Vagina (tissue), 2 donors: Measurements from ENCODE around the gene ARL8B. TPM values are rescaled to one million over a fixed set of nuclear protein-coding genes. Genes with fewer than 3 reads are reported as not detected.
"Not testable (repeated sequence)": the region's sequence is repeated elsewhere in the genome, so short reads cannot be mapped to it uniquely, and the experiment has no call there.

Experiments
- DNase-seq, 2 donors: peaks; one replicate each; pipeline ENCODE4 v3.0.0-alpha.2; 2017; ENCODE audit errors: extremely low spot score in 2 of 2
- H3K27ac ChIP-seq: fragments of 200-600 bp; sonication (generic); one replicate; pipeline ENCODE4 v1.5.1; 2019
- H3K27me3 ChIP-seq: fragments of 200-600 bp; sonication (generic); one replicate; pipeline ENCODE4 v1.5.1; 2019
- H3K36me3 ChIP-seq, 2 donors: fragments of 200-600 bp; sonication (generic); one replicate each; pipeline ENCODE4 v1.5.1; 2017 to 2019
- H3K4me1 ChIP-seq: fragments of 200-600 bp; sonication (generic); one replicate; pipeline ENCODE4 v1.5.1; 2019
- H3K4me3 ChIP-seq, 2 donors: fragments of 200-600 bp; sonication (generic); 1 replicate in 1 of 2; 2 replicates in 1 of 2; pipeline ENCODE4 v1.5.1; 2016 to 2019
- H3K9me3 ChIP-seq: fragments of 200-600 bp; sonication (generic); one replicate; pipeline ENCODE4 v1.5.1; 2019
- POLR2A ChIP-seq, 2 donors: fragments of 450-650 bp; IDR thresholded peaks; one replicate each; pipeline ENCODE4 v1.6.1; 2017; ENCODE audit warnings: antibody characterized with exemption in 2 of 2, mild to moderate bottlenecking in 2 of 2, moderate library complexity in 2 of 2
- POLR2AphosphoS5 ChIP-seq, 2 donors: sonication (generic); formaldehyde crosslinking; IDR thresholded peaks; one replicate each; pipeline ENCODE4 v1.9.0; 2017; ENCODE audit warnings: antibody characterized with exemption in 2 of 2, mild to moderate bottlenecking in 2 of 2, low read depth in 1 of 2; ENCODE audit not compliant: insufficient read depth in 1 of 2
- intact Hi-C: fragments of 100-400 bp; cut with DNase I; formaldehyde crosslinking; loops from one replicate; pipeline ENCODE4 v1.15.1; 2023
- total RNA-seq: library from RNA; depleted of rRNA; stranded (reverse); fragments of >200 nt; gene quantifications from one replicate; pipeline ENCODE4 v1.2.3, GENCODE V29; 2016
- TF ChIP-seq, protein P1 (sequence below), 3 experiments: fragments of 450-650 bp in 2 of 3; fragments of 200-600 bp in 1 of 3; sonication (generic) in 1 of 3; IDR thresholded peaks; one replicate each; pipeline ENCODE4 v1.5.1; 2017 to 2019; ENCODE audit warnings: antibody characterized with exemption in 3 of 3, mild to moderate bottlenecking in 2 of 3, moderate library complexity in 2 of 3

Gene ARL8B
- total RNA-seq, 1 donor from 2014 or later, result 44.4 TPM

- no peak for DNase-seq
- no peaks in the 10 kb centered on the region for H3K4me1 ChIP-seq
- H3K4me3 ChIP-seq, result no peak overlapping the region
- no peak overlapping the region for H3K27ac ChIP-seq
- H3K27me3 ChIP-seq, result no peaks in the 10 kb centered on the region
- no peak for TF ChIP-seq POLR2AphosphoS5 (IDR thresholded peaks at IDR 0.05; ENCODE audit: insufficient read depth in 1 of 2, low read depth in 1 of 2)
- TF ChIP-seq, protein P1, sequence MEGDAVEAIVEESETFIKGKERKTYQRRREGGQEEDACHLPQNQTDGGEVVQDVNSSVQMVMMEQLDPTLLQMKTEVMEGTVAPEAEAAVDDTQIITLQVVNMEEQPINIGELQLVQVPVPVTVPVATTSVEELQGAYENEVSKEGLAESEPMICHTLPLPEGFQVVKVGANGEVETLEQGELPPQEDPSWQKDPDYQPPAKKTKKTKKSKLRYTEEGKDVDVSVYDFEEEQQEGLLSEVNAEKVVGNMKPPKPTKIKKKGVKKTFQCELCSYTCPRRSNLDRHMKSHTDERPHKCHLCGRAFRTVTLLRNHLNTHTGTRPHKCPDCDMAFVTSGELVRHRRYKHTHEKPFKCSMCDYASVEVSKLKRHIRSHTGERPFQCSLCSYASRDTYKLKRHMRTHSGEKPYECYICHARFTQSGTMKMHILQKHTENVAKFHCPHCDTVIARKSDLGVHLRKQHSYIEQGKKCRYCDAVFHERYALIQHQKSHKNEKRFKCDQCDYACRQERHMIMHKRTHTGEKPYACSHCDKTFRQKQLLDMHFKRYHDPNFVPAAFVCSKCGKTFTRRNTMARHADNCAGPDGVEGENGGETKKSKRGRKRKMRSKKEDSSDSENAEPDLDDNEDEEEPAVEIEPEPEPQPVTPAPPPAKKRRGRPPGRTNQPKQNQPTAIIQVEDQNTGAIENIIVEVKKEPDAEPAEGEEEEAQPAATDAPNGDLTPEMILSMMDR (IDR thresholded peaks at IDR 0.05), result no peak
- TF ChIP-seq POLR2A (IDR thresholded peaks at IDR 0.05), result no peak
- H3K36me3 ChIP-seq, result peaks cover 0 to 50% of the 10 kb centered on the region in 2 donors
- intact Hi-C loops, result no loop called here
- no peaks in the 10 kb centered on the region for H3K9me3 ChIP-seq
Observed at GRCh38 chr3:5172018-5172417, 49.9 kb downstream of the ARL8B start.

DNA sequence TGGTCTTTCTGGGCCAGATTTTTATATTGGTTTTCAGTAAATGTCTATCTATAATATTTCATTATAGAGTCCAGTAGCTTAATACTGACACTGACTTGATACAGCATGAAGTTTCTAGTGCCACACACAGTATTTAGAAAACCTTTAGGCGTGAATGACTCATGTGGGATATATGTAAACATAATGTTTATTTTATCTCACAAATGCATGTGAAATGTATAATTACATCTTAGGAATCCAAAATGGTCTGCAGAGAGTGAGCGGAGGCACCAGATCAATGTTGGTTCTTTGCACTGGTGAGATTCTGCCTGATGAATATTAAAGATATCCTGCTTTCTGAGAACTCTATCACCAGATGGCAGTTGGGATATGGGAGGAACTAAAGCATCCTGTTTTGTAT, 56.9 kb downstream of the ARL8B start:
- intact Hi-C loops, H3K4me3 ChIP-seq, H3K27me3 ChIP-seq, H3K27ac ChIP-seq, H3K4me1 ChIP-seq, DNase-seq, H3K9me3 ChIP-seq: not testable (repeated sequence)
- H3K36me3 ChIP-seq, result peaks cover 0 to 69% of the 10 kb centered on the region in 2 donors

GRCh38 chr3:5181469-5182141, 59.5 kb downstream of the ARL8B start:
- H3K36me3 ChIP-seq, result peaks cover 0 to 52% of the 10 kb centered on the region in 2 donors
- no peak for TF ChIP-seq POLR2AphosphoS5 (IDR thresholded peaks at IDR 0.05; ENCODE audit: insufficient read depth in 1 of 2, low read depth in 1 of 2)
- no peak for TF ChIP-seq POLR2A (IDR thresholded peaks at IDR 0.05)
- TF ChIP-seq, protein P1 (IDR thresholded peaks at IDR 0.05), result no peak
- peaks cover 6% of the 10 kb centered on the region for H3K4me1 ChIP-seq
- H3K4me3 ChIP-seq, result no peak overlapping the region
- no peaks in the 10 kb centered on the region for H3K9me3 ChIP-seq
- intact Hi-C loops, result loop anchor here (10.0 kb wide), 1 partner anchor 57 kb away; the partner anchor contains the start of gene ARL8B
- no peaks in the 10 kb centered on the region for H3K27me3 ChIP-seq
- DNase-seq, result no peak
- no peak overlapping the region for H3K27ac ChIP-seq

DNA sequence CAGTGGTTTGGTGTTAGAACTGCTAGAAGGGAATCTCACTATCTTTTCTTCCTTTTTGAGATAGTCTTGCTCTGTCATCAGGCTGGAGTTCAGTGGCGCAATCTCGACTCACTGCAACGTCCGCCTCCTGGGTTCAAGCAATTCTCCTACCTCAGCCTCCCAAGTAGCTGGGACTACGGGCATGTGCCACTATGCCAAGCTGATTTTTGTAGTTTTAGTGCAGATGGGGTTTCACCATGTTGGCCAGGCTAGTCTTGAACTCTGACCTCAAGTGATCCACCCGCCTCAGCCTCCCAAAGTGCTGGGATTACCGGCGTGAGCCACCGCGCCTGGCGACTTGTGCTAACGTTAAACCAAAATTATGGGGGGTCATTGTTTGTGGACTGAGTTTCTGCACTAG, 61.6 kb downstream of the ARL8B start:
- DNase-seq, H3K27me3 ChIP-seq, H3K4me3 ChIP-seq, H3K9me3 ChIP-seq, H3K27ac ChIP-seq: not testable (repeated sequence)
- intact Hi-C loops, result loop anchor here (10.0 kb wide), 1 partner anchor 59 kb away; the partner anchor contains the start of gene ARL8B
- H3K36me3 ChIP-seq, result peaks cover 0 to 36% of the 10 kb centered on the region in 2 donors
- peaks cover 12% of the 10 kb centered on the region for H3K4me1 ChIP-seq

GRCh38 chr3:5184499-5184898, 62.4 kb downstream of the ARL8B start:
- Histone ChIP-seq H3K36me3 (peaks cover 0 to 28% of the 10 kb centered on the region in 2 donors), H3K9me3 (no peaks in the 10 kb centered on the region), H3K4me1 (peaks cover 20% of the 10 kb centered on the region), H3K27me3 (no peaks in the 10 kb centered on the region), H3K27ac (no peak overlapping the region), H3K4me3 (no peak overlapping the region)
- intact Hi-C loops, result loop anchor here (10.0 kb wide), 1 partner anchor 60 kb away; the partner anchor contains the start of gene ARL8B
- no peak for DNase-seq
- no peak for TF ChIP-seq POLR2AphosphoS5 (IDR thresholded peaks at IDR 0.05; ENCODE audit: insufficient read depth in 1 of 2, low read depth in 1 of 2)
- TF ChIP-seq, protein P1 (IDR thresholded peaks at IDR 0.05), result no peak
- TF ChIP-seq POLR2A (IDR thresholded peaks at IDR 0.05), result no peak

GRCh38 chr3:5185093-5185673, 63.1 kb downstream of the ARL8B start:
- H3K4me3 ChIP-seq, result no peak overlapping the region

More at GRCh38 chr3:5185093-5185673, 63.1 kb downstream of the ARL8B start:
- no peak for DNase-seq
- intact Hi-C loops, result loop anchor here (10.0 kb wide), 1 partner anchor 60 kb away; the partner anchor contains the start of gene ARL8B
- Histone ChIP-seq H3K27ac (no peak overlapping the region), H3K36me3 (peaks cover 0 to 22% of the 10 kb centered on the region in 2 donors), H3K4me1 (peaks cover 26% of the 10 kb centered on the region), H3K27me3 (no peaks in the 10 kb centered on the region), H3K9me3 (no peaks in the 10 kb centered on the region)
- TF ChIP-seq POLR2A (IDR thresholded peaks at IDR 0.05) (no peak), POLR2AphosphoS5 (IDR thresholded peaks at IDR 0.05; ENCODE audit: insufficient read depth in 1 of 2, low read depth in 1 of 2) (no peak)
- TF ChIP-seq, protein P1 (IDR thresholded peaks at IDR 0.05), result no peak
